GM23248 (cell line): ENCODE measurements around the gene PPP2R3B. TPM values are rescaled to one million over a fixed set of nuclear protein-coding genes. Genes with fewer than 3 reads are reported as not detected.

Source experiments
- DNase-seq: peaks from one replicate; pipeline ENCODE4 v3.0.0-alpha.2; 2015
- H2AFZ ChIP-seq: fragments of 200-600 bp; sonication (generic); 2 replicates; pipeline ENCODE4 v1.6.1; 2016; ENCODE audit warnings: antibody characterized with exemption
- H3F3A ChIP-seq: fragments of 200-600 bp; sonication (generic); 2 replicates; pipeline ENCODE4 v1.6.1; 2016; ENCODE audit warnings: mild to moderate bottlenecking, antibody characterized with exemption, mixed run types; ENCODE audit not compliant: insufficient read depth
- H3K27ac ChIP-seq: fragments of 200-600 bp; sonication (generic); 2 replicates; pipeline ENCODE4 v1.5.1; 2016; ENCODE audit warnings: mild to moderate bottlenecking
- H3K27me3 ChIP-seq: fragments of 200-600 bp; sonication (generic); replicated peaks from 2 replicates; pipeline ENCODE4 v1.6.1; 2016; ENCODE audit warnings: mild to moderate bottlenecking; ENCODE audit not compliant: insufficient read depth
- H3K36me3 ChIP-seq: fragments of 200-600 bp; sonication (generic); 2 replicates; pipeline ENCODE4 v1.6.1; 2016; ENCODE audit warnings: low read depth, mild to moderate bottlenecking
- H3K4me1 ChIP-seq: fragments of 200-600 bp; sonication (generic); 2 replicates; pipeline ENCODE4 v1.6.1; 2016; ENCODE audit warnings: mild to moderate bottlenecking; ENCODE audit not compliant: insufficient read depth
- H3K4me2 ChIP-seq: fragments of 200-600 bp; sonication (generic); one replicate; pipeline ENCODE4 v1.6.1; 2016; ENCODE audit warnings: mild to moderate bottlenecking; ENCODE audit not compliant: unreplicated experiment
- H3K4me3 ChIP-seq: fragments of 200-600 bp; sonication (generic); 2 replicates; pipeline ENCODE4 v1.5.1; 2016; ENCODE audit warnings: mild to moderate bottlenecking
- H3K79me2 ChIP-seq: fragments of 200-600 bp; sonication (generic); 2 replicates; pipeline ENCODE4 v1.6.1; 2016; ENCODE audit warnings: mild to moderate bottlenecking; ENCODE audit not compliant: insufficient read depth
- H3K9ac ChIP-seq: fragments of 200-600 bp; sonication (generic); 2 replicates; pipeline ENCODE4 v1.6.1; 2016; ENCODE audit warnings: mild to moderate bottlenecking
- H3K9me2 ChIP-seq: fragments of 200-600 bp; sonication (generic); 2 replicates; pipeline ENCODE4 v1.6.1; 2016; ENCODE audit warnings: mixed run types, mild to moderate bottlenecking, moderate library complexity; ENCODE audit not compliant: insufficient read depth
- H3K9me3 ChIP-seq: fragments of 200-600 bp; sonication (generic); one replicate; pipeline ENCODE4 v1.6.1; 2017; ENCODE audit warnings: low read depth
- H4K20me1 ChIP-seq: fragments of 200-600 bp; sonication (generic); 2 replicates; pipeline ENCODE4 v1.6.0; 2016; ENCODE audit not compliant: insufficient read depth
- EZH2 ChIP-seq: fragments of 200-600 bp; sonication (generic); IDR thresholded peaks from 2 replicates; pipeline ENCODE4 v1.6.1; 2018; ENCODE audit warnings: antibody characterized with exemption, mild to moderate bottlenecking; ENCODE audit not compliant: insufficient read depth, poor library complexity, severe bottlenecking
- EZH2phosphoT487 ChIP-seq: fragments of 200-600 bp; sonication (generic); IDR thresholded peaks from 2 replicates; pipeline ENCODE4 v1.6.1; 2018; ENCODE audit warnings: antibody characterized with exemption, moderate library complexity, mild to moderate bottlenecking, low read depth; ENCODE audit not compliant: insufficient read depth
- WGBS, 2 experiments: methylation state at CpG; one replicate each; pipeline ENCODE4 v1.1.6; 2015 to 2017; ENCODE audit warnings: low lambda C conversion rate in 2 of 2, low coverage in 1 of 2; ENCODE audit errors: missing lambda C conversion rate in 2 of 2; 5-methylcytosine and 5-hydroxymethylcytosine counted together
- in situ Hi-C: fragments of 300-500 bp; cut with MboI; formaldehyde crosslinking; loops from 2 replicates; pipeline ENCODE4 v1.15.0; 2020
- polyA plus RNA-seq: library from polyadenylated mRNA; unstranded; fragments of >200 nt; fragmentation: Nextera tagmentation; extraction: Ambion mirVana; gene quantifications from 2 replicates; pipeline ENCODE4 v1.2.1, GENCODE V29; 2016
- total RNA-seq: library from RNA; depleted of rRNA; stranded (reverse); fragments of >200 nt; shearing (Covaris generic); gene quantifications from 2 replicates; pipeline ENCODE4 v1.2.3, GENCODE V29; 2014

Gene PPP2R3B
- total and polyA plus RNA-seq, 2 experiments from 2014 or later = 7.4 to 16.6 TPM

GRCh38 chrX:344371-344901, 42.3 kb downstream of the PPP2R3B start:
- H3K27me3 ChIP-seq = no peaks in the 10 kb centered on the region
- in situ Hi-C loops = no loop called here
- H3F3A ChIP-seq = no peaks in the 10 kb centered on the region
- H3K27ac ChIP-seq = no peak overlapping the region
- H3K79me2 ChIP-seq = no peaks in the 10 kb centered on the region
- no peak overlapping the region for H3K9ac ChIP-seq
- H3K9me3 ChIP-seq = no peaks in the 10 kb centered on the region
- no peaks in the 10 kb centered on the region for H3K4me1 ChIP-seq
- WGBS, 2 experiments = 98 to 99% methylated on average over 42 to 43 of the region's 47 CpGs
- no peak overlapping the region for H3K4me3 ChIP-seq
- no peaks in the 10 kb centered on the region for H3K9me2 ChIP-seq
- no peaks in the 10 kb centered on the region for H4K20me1 ChIP-seq
- DNase-seq = no peak
- H3K4me2 ChIP-seq = no peak overlapping the region
- TF ChIP-seq EZH2 (no peak), EZH2phosphoT487 (no peak)
- H3K36me3 ChIP-seq = no peaks in the 10 kb centered on the region
- H2AFZ ChIP-seq = no peak overlapping the region

GRCh38 chrX:341541-342101, 45.1 kb downstream of the PPP2R3B start:
- Histone ChIP-seq H3K79me2 (no peaks in the 10 kb centered on the region), H2AFZ (no peak overlapping the region)

GRCh38 chrX:340641-341423, 45.9 kb downstream of the PPP2R3B start:
- WGBS, 2 experiments = 94 to 97% methylated on average over 19 to 52 of the region's 52 CpGs
- H3K79me2 ChIP-seq = no peaks in the 10 kb centered on the region
- H3K27me3 ChIP-seq = no peaks in the 10 kb centered on the region
- H2AFZ ChIP-seq = no peak overlapping the region
- no peak for TF ChIP-seq EZH2phosphoT487
- TF ChIP-seq EZH2 = no peak
- no peaks in the 10 kb centered on the region for H3F3A ChIP-seq
- no peaks in the 10 kb centered on the region for H4K20me1 ChIP-seq
- H3K27ac ChIP-seq = no peak overlapping the region
- H3K9me2 ChIP-seq = no peaks in the 10 kb centered on the region
- no peaks in the 10 kb centered on the region for H3K4me1 ChIP-seq
- no peak overlapping the region for H3K9ac ChIP-seq
- H3K36me3 ChIP-seq = no peaks in the 10 kb centered on the region
- no peak for DNase-seq
- no peak overlapping the region for H3K4me2 ChIP-seq
- in situ Hi-C loops = no loop called here
- no peak overlapping the region for H3K4me3 ChIP-seq
- no peaks in the 10 kb centered on the region for H3K9me3 ChIP-seq

More at GRCh38 chrX:341541-342101, 45.1 kb downstream of the PPP2R3B start:
- Histone ChIP-seq H3K4me2 (no peak overlapping the region), H4K20me1 (no peaks in the 10 kb centered on the region), H3K4me1 (no peaks in the 10 kb centered on the region), H3F3A (no peaks in the 10 kb centered on the region), H3K4me3 (no peak overlapping the region), H3K36me3 (no peaks in the 10 kb centered on the region), H3K27ac (no peak overlapping the region), H3K27me3 (no peaks in the 10 kb centered on the region), H3K9me3 (no peaks in the 10 kb centered on the region), H3K9ac (no peak overlapping the region), H3K9me2 (no peaks in the 10 kb centered on the region)
- in situ Hi-C loops = no loop called here
- DNase-seq = no peak
- TF ChIP-seq EZH2phosphoT487 (no peak), EZH2 (no peak)
- 96 to 98% methylated on average over 25 to 36 of the region's 36 CpGs for WGBS, 2 experiments

GRCh38 chrX:340121-340520, 46.6 kb downstream of the PPP2R3B start:
- 92 to 100% methylated on average over 1 to 19 of the region's 24 CpGs for WGBS, 2 experiments
- Histone ChIP-seq H3K9ac (no peak overlapping the region), H3K36me3 (no peaks in the 10 kb centered on the region), H3K9me3 (no peaks in the 10 kb centered on the region), H3K4me3 (no peak overlapping the region), H3K9me2 (no peaks in the 10 kb centered on the region), H4K20me1 (no peaks in the 10 kb centered on the region), H3F3A (no peaks in the 10 kb centered on the region), H3K79me2 (no peaks in the 10 kb centered on the region), H2AFZ (no peak overlapping the region), H3K27me3 (no peaks in the 10 kb centered on the region), H3K4me1 (no peaks in the 10 kb centered on the region), H3K27ac (no peak overlapping the region), H3K4me2 (no peak overlapping the region)
- no peak for TF ChIP-seq EZH2phosphoT487
- TF ChIP-seq EZH2 = no peak
- in situ Hi-C loops = no loop called here
- DNase-seq = no peak
